Subcutaneous adipose tissue (tissue), 4 donors: Measurements from ENCODE around the gene HYAL1. TPM values are rescaled to one million over a fixed set of nuclear protein-coding genes. Genes with fewer than 3 reads are reported as not detected.

Experiments used
- CTCF ChIP-seq: fragments of 450-650 bp; IDR thresholded peaks from one replicate; pipeline ENCODE4 v1.5.1; 2016; ENCODE audit warnings: low read depth, mild to moderate bottlenecking, control low read depth, antibody characterized with exemption, moderate library complexity
- total RNA-seq, 4 donors: library from RNA; depleted of rRNA; stranded (reverse); fragments of >200 nt; gene quantifications; one replicate each; pipeline ENCODE4 v1.1.0, GENCODE V29; 2016

The HYAL1 gene
- total RNA-seq, 4 donors from 2014 or later: 3.1 to 13.8 (median 4.7) TPM

GRCh38 chr3:50260027-50260941 lies 43.1 kb downstream of the HYAL1 start:
- no peak for TF ChIP-seq CTCF

- no peak for TF ChIP-seq CTCF
Measured at GRCh38 chr3:50259432-50260026, 43.8 kb downstream of the HYAL1 start.

- TF ChIP-seq CTCF: no peak
Measured at GRCh38 chr3:50258979-50259378, 44.4 kb downstream of the HYAL1 start.

- TF ChIP-seq CTCF: no peak
Measured at GRCh38 chr3:50258029-50258680, 45.2 kb downstream of the HYAL1 start.

GRCh38 chr3:50256978-50257890 lies 46.1 kb downstream of the HYAL1 start:
- TF ChIP-seq CTCF: no peak

- TF ChIP-seq CTCF: no peak
Measured at GRCh38 chr3:50255251-50255615, 48.1 kb downstream of the HYAL1 start.
